IMR-90 (cell line): ENCODE results near the gene SYDE2. TPM values are rescaled to one million over a fixed set of nuclear protein-coding genes. Genes with fewer than 3 reads are reported as not detected.

Experiments
- ATAC-seq: fragments of 200-7000 bp; cut with Tn5 transposase; 2 replicates; pipeline ENCODE4 v1.9.1; 2020; ENCODE audit warnings: low read depth, mild to moderate bottlenecking, moderate library complexity
- BruUV-seq: library from RNA; stranded (reverse); fragments of 400-500 nt; replicated peaks from 2 replicates; lab custom pipeline; 2021; lab: Mats Ljungman, UMichigan
- CTCF ChIA-PET: fragments of 300-600 bp; formaldehyde crosslinking; extraction: SDS; loops from one replicate; lab custom pipeline; 2021; ENCODE audit warnings: antibody characterized with exemption; lab: Yijun Ruan, JAX
- POLR2A ChIA-PET: fragments of 300-600 bp; sonication (Branson Sonifier 250); formaldehyde crosslinking; loops from one replicate; lab custom pipeline; 2022; ENCODE audit warnings: antibody characterized with exemption; ENCODE audit not compliant: unreplicated experiment; lab: Charles Lee
- DNase-seq: peaks from one replicate; pipeline ENCODE4 v3.0.0; 2013
- H2AFZ ChIP-seq: replicated peaks from 2 replicates; pipeline ENCODE3; 2013; ENCODE audit warnings: low read length, mild to moderate bottlenecking; ENCODE audit not compliant: poor library complexity
- H2AK5ac ChIP-seq: 2 replicates; pipeline ENCODE4 v1.6.1; 2013; ENCODE audit warnings: low read depth, low read length, inconsistent platforms
- H2AK9ac ChIP-seq: replicated peaks from 2 replicates; pipeline ENCODE3; 2013; ENCODE audit warnings: mild to moderate bottlenecking, low read depth, low read length, moderate library complexity; ENCODE audit not compliant: poor library complexity
- H2BK120ac ChIP-seq: 2 replicates; pipeline ENCODE4 v1.6.1; 2013; ENCODE audit warnings: low read depth, low read length, inconsistent platforms
- H2BK15ac ChIP-seq: 3 replicates; pipeline ENCODE4 v1.6.1; 2013; ENCODE audit warnings: low read depth, low read length, inconsistent platforms
- H2BK20ac ChIP-seq: 2 replicates; pipeline ENCODE4 v1.6.1; 2013; ENCODE audit warnings: low read depth, mild to moderate bottlenecking, inconsistent platforms, low read length, moderate library complexity
- H2BK5ac ChIP-seq: 2 replicates; pipeline ENCODE4 v1.6.1; 2013; ENCODE audit warnings: mild to moderate bottlenecking, low read depth, low read length, inconsistent platforms; ENCODE audit not compliant: poor library complexity, severe bottlenecking
- H3K14ac ChIP-seq: replicated peaks from 2 replicates; pipeline ENCODE4 v1.6.1; 2013; ENCODE audit warnings: low read depth, low read length, inconsistent platforms
- H3K18ac ChIP-seq: 2 replicates; pipeline ENCODE4 v1.6.1; 2013; ENCODE audit warnings: low read depth, low read length, control low read depth
- H3K23ac ChIP-seq: 2 replicates; pipeline ENCODE4 v1.6.1; 2013; ENCODE audit warnings: low read depth, low read length, inconsistent platforms
- H3K27ac ChIP-seq: 2 replicates; pipeline ENCODE4 v1.5.1; 2013; ENCODE audit warnings: mild to moderate bottlenecking, control low read depth, low read length; ENCODE audit not compliant: insufficient read depth
- H3K27me3 ChIP-seq: 2 replicates; pipeline ENCODE4 v1.6.1; 2013; ENCODE audit warnings: low read length; ENCODE audit not compliant: control insufficient read depth, insufficient read depth
- H3K36me3 ChIP-seq: 2 replicates; pipeline ENCODE4 v1.6.1; 2013; ENCODE audit warnings: low read length, mixed read lengths; ENCODE audit not compliant: control insufficient read depth, insufficient read depth
- H3K4ac ChIP-seq: 2 replicates; pipeline ENCODE4 v1.6.1; 2013; ENCODE audit warnings: low read depth, low read length, inconsistent platforms
- H3K4me1 ChIP-seq: 2 replicates; pipeline ENCODE4 v1.6.1; 2013; ENCODE audit warnings: low read length, mixed read lengths; ENCODE audit not compliant: control insufficient read depth, insufficient read depth
- H3K4me2 ChIP-seq: 2 replicates; pipeline ENCODE4 v1.6.1; 2013; ENCODE audit warnings: low read depth, mild to moderate bottlenecking, control low read depth, low read length, moderate library complexity
- H3K4me3 ChIP-seq: 2 replicates; pipeline ENCODE4 v1.5.1; 2013; ENCODE audit warnings: low read depth, mild to moderate bottlenecking, control low read depth, low read length, moderate library complexity; ENCODE audit not compliant: insufficient read depth
- H3K56ac ChIP-seq: 2 replicates; pipeline ENCODE4 v1.6.1; 2013; ENCODE audit warnings: low read length, inconsistent platforms; ENCODE audit not compliant: insufficient read depth; ENCODE audit errors: extremely low read depth
- H3K79me1 ChIP-seq, 2 experiments: 2 replicates each; pipeline ENCODE4 v1.6.1; 2013; ENCODE audit warnings: low read length in 2 of 2, inconsistent platforms in 1 of 2, low read depth in 1 of 2
- H3K9ac ChIP-seq: 2 replicates; pipeline ENCODE4 v1.6.1; 2013; ENCODE audit warnings: low read depth, low read length, control low read depth
- H3K9me1 ChIP-seq: 2 replicates; pipeline ENCODE4 v1.6.1; 2013; ENCODE audit warnings: low read length, inconsistent platforms; ENCODE audit not compliant: insufficient read depth
- H3K9me3 ChIP-seq: 2 replicates; pipeline ENCODE4 v1.6.1; 2013; ENCODE audit warnings: low read length; ENCODE audit not compliant: control insufficient read depth, insufficient read depth
- H4K20me1 ChIP-seq: 2 replicates; pipeline ENCODE4 v1.6.1; 2013; ENCODE audit warnings: low read length, inconsistent platforms; ENCODE audit not compliant: insufficient read depth
- H4K5ac ChIP-seq: 2 replicates; pipeline ENCODE4 v1.6.1; 2013; ENCODE audit warnings: mild to moderate bottlenecking, low read depth, low read length, control low read depth
- H4K8ac ChIP-seq, 2 experiments: 2 replicates each; pipeline ENCODE4 v1.6.1; 2013; ENCODE audit warnings: low read depth in 2 of 2, low read length in 2 of 2, control low read depth in 1 of 2, inconsistent platforms in 1 of 2
- H4K91ac ChIP-seq: 2 replicates; pipeline ENCODE4 v1.6.1; 2013; ENCODE audit warnings: low read depth, low read length, inconsistent platforms; ENCODE audit not compliant: insufficient read depth
- BHLHE40 ChIP-seq: fragments of 150-350 bp; IDR thresholded peaks from 2 replicates; pipeline ENCODE4 v1.6.1; 2016; ENCODE audit warnings: mild to moderate bottlenecking, low read depth, low read length
- CEBPB ChIP-seq: IDR thresholded peaks from 2 replicates; pipeline ENCODE4 v1.6.1; 2012; ENCODE audit warnings: low read depth, low read length, improper control_type of control experiment
- CHD1 ChIP-seq: IDR thresholded peaks from 2 replicates; pipeline ENCODE4 v1.6.1; 2012; ENCODE audit warnings: low read depth, low read length, improper control_type of control experiment
- CTCF ChIP-seq: conservative IDR thresholded peaks from 2 replicates; pipeline ENCODE4 v1.5.1; 2012; ENCODE audit warnings: mild to moderate bottlenecking, low read depth, low read length, improper control_type of control experiment
- ELK1 ChIP-seq: fragments of 150-350 bp; IDR thresholded peaks from 2 replicates; pipeline ENCODE4 v1.6.1; 2016; ENCODE audit warnings: low read depth, mild to moderate bottlenecking, low read length, moderate library complexity, borderline replicate concordance
- FOS ChIP-seq: fragments of 150-350 bp; IDR thresholded peaks from 2 replicates; pipeline ENCODE4 v1.6.1; 2016; ENCODE audit warnings: low read depth, low read length
- MAFK ChIP-seq: IDR thresholded peaks from 2 replicates; pipeline ENCODE4 v1.6.1; 2012; ENCODE audit warnings: low read depth, low read length, improper control_type of control experiment
- MAZ ChIP-seq: IDR thresholded peaks from 2 replicates; pipeline ENCODE4 v1.6.1; 2012; ENCODE audit warnings: low read depth, mild to moderate bottlenecking, low read length, improper control_type of control experiment, moderate library complexity, borderline replicate concordance
- MXI1 ChIP-seq: IDR thresholded peaks from 2 replicates; pipeline ENCODE4 v1.6.1; 2012; ENCODE audit warnings: low read depth, mild to moderate bottlenecking, low read length, moderate library complexity, borderline replicate concordance
- NFE2L2 ChIP-seq: fragments of 150-350 bp; IDR thresholded peaks from 2 replicates; pipeline ENCODE4 v1.6.1; 2016; ENCODE audit warnings: low read depth, mild to moderate bottlenecking, low read length
- POLR2A ChIP-seq: IDR thresholded peaks from 2 replicates; pipeline ENCODE4 v1.6.1; 2012; ENCODE audit warnings: mild to moderate bottlenecking, low read depth, low read length
- RAD21 ChIP-seq: IDR thresholded peaks from 2 replicates; pipeline ENCODE4 v1.6.1; 2012; ENCODE audit warnings: low read length, improper control_type of control experiment
- RCOR1 ChIP-seq: IDR thresholded peaks from 2 replicates; pipeline ENCODE4 v1.6.1; 2012; ENCODE audit warnings: mild to moderate bottlenecking, low read length, improper control_type of control experiment; ENCODE audit not compliant: insufficient replicate concordance
- RFX5 ChIP-seq: IDR thresholded peaks from 2 replicates; pipeline ENCODE4 v1.8.0; 2012; ENCODE audit warnings: low read depth, mild to moderate bottlenecking, low read length, moderate library complexity
- SMC3 ChIP-seq: fragments of 150-350 bp; IDR thresholded peaks from 2 replicates; pipeline ENCODE4 v1.6.1; 2016; ENCODE audit warnings: low read depth, mild to moderate bottlenecking, antibody characterized with exemption, low read length, moderate library complexity
- USF2 ChIP-seq: fragments of 150-350 bp; IDR thresholded peaks from 2 replicates; pipeline ENCODE4 v1.6.1; 2017; ENCODE audit warnings: mild to moderate bottlenecking, antibody characterized with exemption, low read length, low read depth
- WGBS, 2 experiments: methylation state at CpG; one replicate each; pipeline versions ENCODE4 v1.1.5 to v1.1.7; 2013; ENCODE audit warnings: missing lambda C conversion rate in 2 of 2; ENCODE audit not compliant: insufficient read length in 1 of 2; ENCODE audit errors: extremely low coverage in 2 of 2; 5-methylcytosine and 5-hydroxymethylcytosine counted together
- dilution Hi-C: fragments of 300-500 bp; cut with HindIII; formaldehyde crosslinking; loops from one replicate; pipeline ENCODE4 v1.14.3; 2018; ENCODE audit warnings: low sequenced_read_pairs; ENCODE audit not compliant: unreplicated experiment
- in situ Hi-C: fragments of 300-500 bp; cut with MboI; formaldehyde crosslinking; loops from 3 replicates; pipeline ENCODE4 v1.14.3; 2019; ENCODE audit warnings: low sequenced_read_pairs, inconsistent platforms, mixed read lengths
- intact Hi-C: fragments of 100-400 bp; cut with micrococcal nuclease; formaldehyde crosslinking; loops from 2 replicates; pipeline ENCODE4 v1.10.0; 2022
- polyA plus RNA-seq, 3 experiments: library from polyadenylated mRNA; depleted of rRNA; stranded (reverse); fragments of >200 nt; gene quantifications; 2 replicates each; pipeline ENCODE4 v1.2.3, GENCODE V29; 2012; ENCODE audit warnings: low replicate concordance in 1 of 3
- total RNA-seq: library from RNA; depleted of rRNA; stranded (reverse); fragments of >200 nt; gene quantifications from 2 replicates; pipeline ENCODE4 v1.2.3, GENCODE V29; 2012

SYDE2 gene
- total and polyA plus RNA-seq, 2 of the 4 experiments (the other 2 are of a cell fraction) = 1.8 to 10.0 TPM

GRCh38 chr1:85168884-85169283, 31.9 kb downstream of the SYDE2 start:
- Histone ChIP-seq H2BK15ac (no peak overlapping the region), H3K27me3 (no peaks in the 10 kb centered on the region), H2AFZ (no peak overlapping the region), H2BK5ac (no peak overlapping the region), H3K14ac (no peak overlapping the region), H3K4me1 (no peaks in the 10 kb centered on the region), H4K91ac (no peak overlapping the region), H4K8ac (no peak overlapping the region), H3K79me1 (no peaks in the 10 kb centered on the region; a peak in 1 of 4 replicates), H2AK5ac (no peak overlapping the region), H4K5ac (no peak overlapping the region), H3K56ac (no peak overlapping the region), H3K27ac (no peak overlapping the region), H3K23ac (no peak overlapping the region), H2AK9ac (no peak overlapping the region), H3K36me3 (peaks cover 3% of the 10 kb centered on the region; the same call in 1 of the 2 replicates), H2BK120ac (no peak overlapping the region), H3K18ac (no peak overlapping the region), H2BK20ac (no peak overlapping the region), H4K20me1 (no peaks in the 10 kb centered on the region), H3K9ac (no peak overlapping the region), H3K4me2 (no peak overlapping the region), H3K4ac (no peak overlapping the region), H3K9me1 (no peaks in the 10 kb centered on the region), H3K9me3 (no peaks in the 10 kb centered on the region), H3K4me3 (no peak overlapping the region)
- no peak for TF ChIP-seq RAD21
- no peak for TF ChIP-seq RCOR1
- TF ChIP-seq CTCF = no peak
- no peak for TF ChIP-seq MXI1
- TF ChIP-seq CEBPB = no peak
- no peak for TF ChIP-seq NFE2L2
- TF ChIP-seq MAZ = no peak
- TF ChIP-seq POLR2A = no peak
- no peak for TF ChIP-seq CHD1
- no peak for TF ChIP-seq RFX5
- no peak for TF ChIP-seq USF2
- TF ChIP-seq SMC3 = no peak
- TF ChIP-seq BHLHE40 = no peak
- TF ChIP-seq MAFK = no peak
- TF ChIP-seq ELK1 = no peak
- TF ChIP-seq FOS = no peak
- in situ Hi-C loops = no loop called here
- DNase-seq (no peak), ATAC-seq (no peak)
- dilution Hi-C loops = no loop called here
- ChIA-PET CTCF (no interaction called here), POLR2A (no interaction called here)
- intact Hi-C loops = no loop called here
- no TSS peak for BruUV-seq
- WGBS, 2 experiments = no CpG with 5 or more reads among the region's 1 CpG
